ENCODE data around the gene UFD1. TPM values are rescaled to one million over a fixed set of nuclear protein-coding genes. Genes with fewer than 3 reads are reported as not detected.
A peak's percentile ranks its signal among the peaks of the same experiment; 100 is the strongest.

The UFD1 gene
- polyA plus RNA-seq, 4 donors: 46.0 to 112 (median 81.4) TPM

- 0 to 1% (median 0%) methylated on average over 56 to 74 of the region's 74 CpGs for WGBS, 3 donors
- Histone ChIP-seq H3K4me1 (ENCODE audit: control insufficient read depth in 3 of 3, insufficient read depth in 2 of 3, low read depth in 1 of 3, low read length in 2 of 3) (peaks cover 4 to 19% (median 14%) of the 10 kb centered on the region in 3 donors), H3K9me3 (ENCODE audit: control insufficient read depth in 2 of 2, insufficient read depth in 1 of 2, low read depth in 1 of 2, low read length in 1 of 2) (no peaks in the 10 kb centered on the region), H3K27me3 (ENCODE audit: control insufficient read depth in 3 of 3, insufficient read depth in 3 of 3, low read length in 3 of 3) (no peaks in the 10 kb centered on the region), H3K36me3 (ENCODE audit: control insufficient read depth in 3 of 3, insufficient read depth in 2 of 3, low read depth in 1 of 3, low read length in 3 of 3) (peaks cover 0 to 20% (median 4%) of the 10 kb centered on the region in 3 donors), H3K27ac (ENCODE audit: low read depth in 1 of 3, low read length in 2 of 3) (peak within 1 kb of the TSS; percentile 85 to 97 (median 94)), H3K4me3 (ENCODE audit: low read depth in 1 of 3, low read length in 3 of 3) (peak within 1 kb of the TSS; percentile 86 to 95 (median 94))
- DNase-seq (peak; percentile 94 to 96), FAIRE-seq (no peak)
Measured at GRCh38 chr22:19432133-19432851, 46.7 kb downstream of the UFD1 start, which contains the start of gene MRPL40. Gene MRPL40 (plus strand): TSS chr22:19432545. CDS start chr22:19432555, 10 bp downstream.

- FAIRE-seq (no peak), DNase-seq (peak; percentile 76 to 93)
- Histone ChIP-seq H3K27me3 (ENCODE audit: control insufficient read depth in 3 of 3, insufficient read depth in 3 of 3, low read length in 3 of 3) (no peaks in the 10 kb centered on the region), H3K4me3 (ENCODE audit: low read depth in 1 of 3, low read length in 3 of 3) (peak within 1 kb of the TSS; percentile 86 to 95 (median 94)), H3K27ac (ENCODE audit: low read depth in 1 of 3, low read length in 2 of 3) (peak within 1 kb of the TSS; percentile 85 to 97 (median 94)), H3K9me3 (ENCODE audit: control insufficient read depth in 2 of 2, insufficient read depth in 1 of 2, low read depth in 1 of 2, low read length in 1 of 2) (no peaks in the 10 kb centered on the region), H3K36me3 (ENCODE audit: control insufficient read depth in 3 of 3, insufficient read depth in 2 of 3, low read depth in 1 of 3, low read length in 3 of 3) (peaks cover 0 to 17% (median 4%) of the 10 kb centered on the region in 3 donors), H3K4me1 (ENCODE audit: control insufficient read depth in 3 of 3, insufficient read depth in 2 of 3, low read depth in 1 of 3, low read length in 2 of 3) (peaks cover 4 to 19% (median 17%) of the 10 kb centered on the region in 3 donors)
- WGBS, 3 donors: 0 to 1% (median 1%) methylated on average over 59 to 66 of the region's 66 CpGs
Measured at GRCh38 chr22:19431649-19432132, 47.3 kb downstream of the UFD1 start, which contains the start of gene HIRA. Gene HIRA (minus strand): TSS chr22:19431733. CDS start chr22:19431476, 257 bp downstream.

- no peak for FAIRE-seq
- Histone ChIP-seq H3K36me3 (ENCODE audit: control insufficient read depth in 3 of 3, insufficient read depth in 2 of 3, low read depth in 1 of 3, low read length in 3 of 3) (peaks cover 0 to 20% (median 4%) of the 10 kb centered on the region in 3 donors), H3K4me3 (ENCODE audit: low read depth in 1 of 3, low read length in 3 of 3) (peak overlapping the region; percentile 83 to 95 (median 94)), H3K27me3 (ENCODE audit: control insufficient read depth in 3 of 3, insufficient read depth in 3 of 3, low read length in 3 of 3) (no peaks in the 10 kb centered on the region), H3K4me1 (ENCODE audit: control insufficient read depth in 3 of 3, insufficient read depth in 2 of 3, low read depth in 1 of 3, low read length in 2 of 3) (peaks cover 4 to 19% (median 17%) of the 10 kb centered on the region in 3 donors), H3K9me3 (ENCODE audit: control insufficient read depth in 2 of 2, insufficient read depth in 1 of 2, low read depth in 1 of 2, low read length in 1 of 2) (no peaks in the 10 kb centered on the region), H3K27ac (ENCODE audit: low read depth in 1 of 3, low read length in 2 of 3) (peak overlapping the region; percentile 76 to 94 (median 77))
- WGBS, 3 donors: 0% methylated on average over 34 to 53 of the region's 53 CpGs
- peak; percentile 82 to 88 for DNase-seq
Measured at GRCh38 chr22:19430890-19431541, 48.0 kb downstream of the UFD1 start.

GRCh38 chr22:19429950-19430889, 48.8 kb downstream of the UFD1 start:
- no peak for FAIRE-seq
- no peaks in the 10 kb centered on the region for H3K27me3 ChIP-seq (ENCODE audit: control insufficient read depth in 3 of 3, insufficient read depth in 3 of 3, low read length in 3 of 3)
- peak; percentile 54 to 63 for DNase-seq
- peak overlapping the region; percentile 83 to 95 (median 94) for H3K4me3 ChIP-seq (ENCODE audit: low read depth in 1 of 3, low read length in 3 of 3)
- H3K27ac ChIP-seq (ENCODE audit: low read depth in 1 of 3, low read length in 2 of 3): peak overlapping the region; percentile 76 to 94 (median 77)
- H3K4me1 ChIP-seq (ENCODE audit: control insufficient read depth in 3 of 3, insufficient read depth in 2 of 3, low read depth in 1 of 3, low read length in 2 of 3): peaks cover 4 to 19% (median 17%) of the 10 kb centered on the region in 3 donors
- no peaks in the 10 kb centered on the region for H3K9me3 ChIP-seq (ENCODE audit: control insufficient read depth in 2 of 2, insufficient read depth in 1 of 2, low read depth in 1 of 2, low read length in 1 of 2)
- peaks cover 0 to 15% (median 0%) of the 10 kb centered on the region in 3 donors for H3K36me3 ChIP-seq (ENCODE audit: control insufficient read depth in 3 of 3, insufficient read depth in 2 of 3, low read depth in 1 of 3, low read length in 3 of 3)
- WGBS, 3 donors: 1 to 10% (median 2%) methylated on average over 12 of the region's 12 CpGs

GRCh38 chr22:19424186-19424500, 54.9 kb downstream of the UFD1 start:
- Histone ChIP-seq H3K27me3 (ENCODE audit: control insufficient read depth in 3 of 3, insufficient read depth in 3 of 3, low read length in 3 of 3) (no peaks in the 10 kb centered on the region), H3K36me3 (ENCODE audit: control insufficient read depth in 3 of 3, insufficient read depth in 2 of 3, low read depth in 1 of 3, low read length in 3 of 3) (peaks cover 0 to 10% (median 0%) of the 10 kb centered on the region in 3 donors), H3K4me3 (ENCODE audit: low read depth in 1 of 3, low read length in 3 of 3) (no peak overlapping the region), H3K4me1 (ENCODE audit: control insufficient read depth in 3 of 3, insufficient read depth in 2 of 3, low read depth in 1 of 3, low read length in 2 of 3) (peaks cover 2 to 11% (median 8%) of the 10 kb centered on the region in 3 donors), H3K27ac (ENCODE audit: low read depth in 1 of 3, low read length in 2 of 3) (no peak overlapping the region), H3K9me3 (ENCODE audit: control insufficient read depth in 2 of 2, insufficient read depth in 1 of 2, low read depth in 1 of 2, low read length in 1 of 2) (no peaks in the 10 kb centered on the region)
- DNase-seq (peak in 1 of 2 donors; percentile 11), FAIRE-seq (no peak)
- 48 to 77% (median 69%) methylated on average over 3 of the region's 3 CpGs for WGBS, 3 donors

- H3K36me3 ChIP-seq (ENCODE audit: control insufficient read depth in 3 of 3, insufficient read depth in 2 of 3, low read depth in 1 of 3, low read length in 3 of 3): peaks cover 0 to 6% (median 0%) of the 10 kb centered on the region in 3 donors
- H3K27me3 ChIP-seq (ENCODE audit: control insufficient read depth in 3 of 3, insufficient read depth in 3 of 3, low read length in 3 of 3): no peaks in the 10 kb centered on the region
- peaks cover 0 to 4% (median 2%) of the 10 kb centered on the region in 3 donors for H3K4me1 ChIP-seq (ENCODE audit: control insufficient read depth in 3 of 3, insufficient read depth in 2 of 3, low read depth in 1 of 3, low read length in 2 of 3)
- no peak overlapping the region for H3K4me3 ChIP-seq (ENCODE audit: low read depth in 1 of 3, low read length in 3 of 3)
- FAIRE-seq (no peak), DNase-seq (no peak)
- H3K9me3 ChIP-seq (ENCODE audit: control insufficient read depth in 2 of 2, insufficient read depth in 1 of 2, low read depth in 1 of 2, low read length in 1 of 2): no peaks in the 10 kb centered on the region
- no peak overlapping the region for H3K27ac ChIP-seq (ENCODE audit: low read depth in 1 of 3, low read length in 2 of 3)
- 79 to 91% (median 86%) methylated on average over 11 of the region's 11 CpGs for WGBS, 3 donors
Measured at GRCh38 chr22:19422440-19423301, 56.3 kb downstream of the UFD1 start.

- no peak for FAIRE-seq
- Histone ChIP-seq H3K4me1 (ENCODE audit: control insufficient read depth in 3 of 3, insufficient read depth in 2 of 3, low read depth in 1 of 3, low read length in 2 of 3) (no peaks in the 10 kb centered on the region), H3K27ac (ENCODE audit: low read depth in 1 of 3, low read length in 2 of 3) (peak overlapping the region in 1 of 3 donors; percentile 53), H3K9me3 (ENCODE audit: control insufficient read depth in 2 of 2, insufficient read depth in 1 of 2, low read depth in 1 of 2, low read length in 1 of 2) (no peaks in the 10 kb centered on the region), H3K4me3 (ENCODE audit: low read depth in 1 of 3, low read length in 3 of 3) (no peak overlapping the region), H3K27me3 (ENCODE audit: control insufficient read depth in 3 of 3, insufficient read depth in 3 of 3, low read length in 3 of 3) (no peaks in the 10 kb centered on the region), H3K36me3 (ENCODE audit: control insufficient read depth in 3 of 3, insufficient read depth in 2 of 3, low read depth in 1 of 3, low read length in 3 of 3) (peaks cover 0 to 9% (median 0%) of the 10 kb centered on the region in 3 donors)
- DNase-seq: no peak
- 86 to 92% (median 91%) methylated on average over 6 of the region's 6 CpGs for WGBS, 3 donors
Measured at GRCh38 chr22:19420321-19420720, 58.7 kb downstream of the UFD1 start.
